NCI-H2196 treated with DMSO at 0.1 percent for 48 hours (cell line): ENCODE results near the gene RAPGEF1.

Experiments
- DNase-seq: peaks from one replicate; lab custom pipeline; 2025; ENCODE audit not compliant: unreplicated experiment; lab: John Stamatoyannopoulos, UW

Gene RAPGEF1

GRCh38 chr9:131608493-131609037 lies 131.3 kb downstream of the RAPGEF1 start:
- DNase-seq: no peak

- no peak for DNase-seq
These were observed 132.3 kb downstream of the RAPGEF1 start for GRCh38 chr9:131607591-131607990.

DNA sequence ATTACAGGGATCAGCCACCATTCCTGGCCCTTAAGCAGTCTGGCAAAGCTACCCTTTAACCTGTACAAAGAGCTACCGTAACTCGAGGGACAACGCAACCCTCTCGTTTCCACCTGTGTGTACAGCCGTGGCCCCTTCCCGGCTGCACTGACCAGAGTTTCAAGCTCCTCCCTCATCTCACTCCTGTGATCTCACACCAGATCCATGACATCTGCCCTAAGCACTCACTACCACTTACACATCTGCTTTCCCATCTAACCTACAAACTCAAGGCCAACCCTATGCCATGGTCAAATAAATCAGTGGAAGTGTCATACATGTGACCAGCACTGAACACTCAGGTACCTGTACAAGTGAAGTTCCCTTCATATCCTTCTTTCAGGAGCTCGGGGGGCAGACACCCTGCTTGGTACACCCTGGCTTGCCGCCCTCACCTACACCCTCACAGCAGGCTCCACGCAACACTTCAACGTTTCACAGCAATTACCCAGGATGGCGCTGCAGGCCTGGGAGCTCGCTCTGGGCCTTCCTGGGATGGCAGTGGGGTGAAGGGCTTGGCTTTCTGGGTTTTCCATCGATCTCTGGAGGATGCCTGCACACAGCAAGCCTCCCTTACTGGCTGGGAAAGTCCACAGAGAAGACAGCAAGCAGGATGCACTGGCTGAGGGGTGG lies 132.8 kb downstream of the RAPGEF1 start:
- DNase-seq: no peak

DNA sequence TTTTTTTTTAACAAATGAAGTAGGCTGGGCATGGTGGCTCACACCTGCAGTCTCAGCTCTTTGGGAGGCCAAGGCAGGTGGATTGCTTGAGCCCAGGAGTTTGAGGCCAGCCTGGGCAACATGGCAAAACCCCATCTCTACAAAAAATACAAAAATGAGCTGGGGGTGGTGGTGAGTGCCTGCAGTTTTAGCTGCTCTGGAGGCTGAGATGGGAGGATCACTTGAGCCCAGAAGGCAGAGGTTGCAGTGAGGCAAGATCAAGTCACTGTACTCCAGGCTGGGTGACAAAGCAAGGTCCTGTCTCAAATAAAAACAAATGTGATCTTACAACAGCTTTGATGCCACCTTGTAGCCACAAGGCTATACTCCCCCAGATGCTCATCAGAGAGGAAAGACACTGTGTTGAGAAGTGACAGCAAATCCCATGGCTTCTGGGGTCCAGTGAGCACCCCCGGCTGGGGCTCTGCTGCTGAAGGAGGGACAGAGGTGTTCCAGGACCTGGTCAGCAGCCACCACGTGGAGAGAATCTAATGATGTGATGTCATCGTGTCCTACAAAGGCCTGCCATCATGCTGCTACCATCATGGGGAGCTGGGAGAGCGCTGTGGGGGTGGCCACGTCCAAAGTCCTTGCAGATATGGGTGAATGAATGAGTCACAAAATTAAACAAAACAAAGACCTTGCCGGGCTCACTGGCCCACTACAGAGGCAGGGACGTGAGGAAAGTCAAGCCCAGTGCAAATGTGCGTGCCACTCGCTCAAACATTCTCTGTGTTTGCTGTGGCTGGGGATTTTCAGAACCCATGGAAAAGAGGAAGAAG lies 133.9 kb downstream of the RAPGEF1 start:
- no peak for DNase-seq

GRCh38 chr9:131603711-131604439 lies 136.0 kb downstream of the RAPGEF1 start:
- no peak for DNase-seq

GRCh38 chr9:131603199-131603598 lies 136.7 kb downstream of the RAPGEF1 start:
- DNase-seq: no peak

GRCh38 chr9:131601683-131602181 lies 138.1 kb downstream of the RAPGEF1 start:
- DNase-seq: no peak

DNA sequence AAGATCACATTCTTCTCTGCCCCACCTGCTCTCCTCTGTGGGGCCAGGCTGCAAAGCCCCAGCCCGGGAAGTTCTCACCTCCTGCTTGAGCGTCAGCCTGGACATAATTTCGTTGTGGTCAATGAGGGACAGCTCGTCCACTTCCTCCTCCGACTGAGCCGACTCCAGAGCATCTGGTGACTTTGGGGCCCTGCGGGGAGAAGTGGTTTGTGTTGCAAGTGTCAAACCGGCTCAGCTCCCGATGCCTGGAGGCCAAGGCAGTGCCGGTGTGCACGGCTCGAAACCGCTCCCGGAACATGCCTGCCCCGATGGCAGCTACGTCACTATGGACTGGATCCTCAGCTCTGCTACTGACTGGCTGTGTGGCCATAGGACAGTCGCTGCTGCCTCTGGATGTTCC lies 141.8 kb downstream of the RAPGEF1 start:
- no peak for DNase-seq

DNA sequence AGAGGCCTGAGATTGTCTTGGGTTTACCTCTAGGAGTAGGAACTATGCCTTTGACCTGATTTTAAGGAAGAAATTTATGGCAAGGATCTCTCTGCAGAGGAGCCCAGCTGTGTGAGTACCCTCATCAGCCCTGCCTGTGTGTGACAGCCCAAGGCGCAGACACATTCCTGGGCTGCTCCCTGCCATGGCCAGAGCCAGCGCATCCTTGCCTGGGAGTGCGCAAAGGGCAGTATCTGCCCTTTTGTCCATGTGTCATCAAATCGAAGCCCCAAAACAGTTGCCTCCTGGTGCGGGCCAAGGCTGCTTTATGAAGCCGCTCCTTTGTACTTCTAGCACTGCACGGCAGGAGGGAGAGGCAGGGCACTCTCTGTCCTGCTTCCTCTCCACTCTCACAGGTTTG lies 142.6 kb downstream of the RAPGEF1 start:
- no peak for DNase-seq

- no peak for DNase-seq
These were observed 143.5 kb downstream of the RAPGEF1 start for GRCh38 chr9:131596430-131596743.

DNA sequence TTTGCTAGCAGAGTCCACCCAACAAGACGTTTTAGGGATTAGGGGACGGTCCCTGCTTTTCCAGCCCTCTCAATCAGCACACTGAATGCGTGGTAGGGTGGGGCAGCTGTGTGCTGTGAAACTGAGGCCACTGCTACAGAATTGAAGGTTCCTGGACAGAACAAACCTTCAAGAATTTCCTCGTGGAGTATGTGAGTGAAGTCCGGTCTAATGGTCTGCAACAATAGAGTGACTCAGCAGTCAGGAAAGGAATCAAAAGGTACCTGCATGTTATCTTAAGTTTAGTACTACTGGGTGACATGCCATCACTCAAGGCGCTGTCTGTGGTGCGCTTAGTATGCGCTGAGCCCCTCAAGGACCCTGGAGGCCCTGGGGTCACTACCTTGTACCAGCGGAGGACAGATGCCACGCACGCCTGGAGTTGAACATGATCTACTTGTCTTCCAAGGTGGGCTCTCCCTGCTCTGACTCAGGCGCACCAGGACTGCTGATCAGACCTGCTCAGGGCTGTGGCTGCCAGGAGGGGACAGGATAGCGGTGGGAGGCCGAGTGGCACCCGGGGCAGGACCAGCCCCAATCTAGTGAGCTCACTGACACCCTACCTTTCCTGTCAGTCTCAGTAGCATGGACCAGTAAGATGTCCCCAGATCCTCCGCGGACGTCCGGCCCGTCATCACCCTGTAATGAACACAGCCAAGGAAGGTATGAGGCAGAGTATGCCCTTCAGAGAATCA lies 144.0 kb downstream of the RAPGEF1 start:
- no peak for DNase-seq

DNA sequence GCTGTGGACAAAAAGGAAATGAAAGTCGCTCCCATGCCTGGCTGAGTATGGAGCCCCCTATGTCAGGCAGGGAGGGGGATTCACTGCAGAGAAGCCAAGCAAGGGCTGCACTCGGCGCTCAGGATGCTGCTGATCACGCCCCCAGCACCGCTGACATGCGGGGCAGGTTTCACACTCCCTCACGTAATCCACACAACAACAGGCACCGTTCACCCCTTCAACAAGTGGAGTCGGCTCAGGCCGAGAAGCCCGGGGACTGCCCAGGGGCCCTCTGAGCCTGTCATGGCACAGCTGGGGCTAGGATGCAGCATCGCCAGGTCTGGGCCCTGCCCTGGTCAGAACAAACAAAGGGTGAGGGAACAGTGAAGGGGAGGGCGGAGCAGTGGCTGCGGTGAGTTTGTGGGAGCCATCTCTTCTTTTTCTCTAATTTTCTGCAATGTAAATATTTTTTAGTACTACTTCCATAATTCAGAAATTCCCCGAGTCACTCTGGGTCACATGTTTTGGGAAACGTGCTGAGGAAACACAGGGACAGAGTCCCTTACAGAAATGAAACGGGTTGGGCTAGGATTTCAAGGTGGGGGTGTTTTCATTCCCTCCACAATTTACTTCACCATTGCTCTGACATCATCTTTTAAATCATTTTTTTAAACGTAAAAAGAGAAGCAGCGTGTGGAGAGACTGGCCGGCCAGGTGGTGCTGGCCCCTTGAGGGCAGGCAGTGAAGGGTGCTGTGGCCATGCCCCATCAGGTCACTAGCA lies 144.8 kb downstream of the RAPGEF1 start:
- no peak for DNase-seq

DNA sequence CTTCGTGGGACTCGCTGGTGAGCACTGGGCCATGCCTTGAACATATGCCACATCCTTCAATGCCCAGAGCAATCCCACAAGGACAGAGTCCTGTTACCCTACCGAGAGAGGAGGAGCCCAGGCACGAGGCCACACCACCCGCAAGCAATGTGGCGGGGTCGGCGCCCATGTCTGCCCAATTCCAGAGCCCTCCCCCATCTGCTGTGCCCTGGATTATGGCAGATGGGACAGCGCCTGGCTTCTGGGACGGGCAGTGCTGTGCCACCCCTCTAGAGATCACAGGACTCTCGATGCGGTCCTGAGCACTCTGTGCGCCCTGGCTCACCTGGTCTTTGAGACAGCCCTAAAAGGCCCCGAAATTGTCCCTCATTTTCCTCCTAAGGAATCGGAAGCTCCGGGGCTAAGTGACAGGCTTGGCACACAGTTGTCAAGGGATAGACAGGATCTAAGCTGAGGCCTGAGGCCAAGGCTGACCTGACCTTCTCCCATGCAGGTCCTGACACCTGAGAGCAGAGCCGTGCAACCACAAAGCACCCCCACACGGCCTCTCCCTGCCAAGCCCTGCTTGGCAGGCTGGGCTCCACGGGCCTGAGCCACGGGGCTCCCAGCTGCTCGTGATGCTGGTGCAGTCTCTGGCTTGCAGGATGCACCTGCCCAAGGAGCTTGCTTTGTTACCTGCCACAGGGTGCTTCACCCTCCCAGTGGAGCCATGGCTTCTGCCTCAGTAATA lies 145.8 kb downstream of the RAPGEF1 start:
- peak; percentile 44 for DNase-seq

DNA sequence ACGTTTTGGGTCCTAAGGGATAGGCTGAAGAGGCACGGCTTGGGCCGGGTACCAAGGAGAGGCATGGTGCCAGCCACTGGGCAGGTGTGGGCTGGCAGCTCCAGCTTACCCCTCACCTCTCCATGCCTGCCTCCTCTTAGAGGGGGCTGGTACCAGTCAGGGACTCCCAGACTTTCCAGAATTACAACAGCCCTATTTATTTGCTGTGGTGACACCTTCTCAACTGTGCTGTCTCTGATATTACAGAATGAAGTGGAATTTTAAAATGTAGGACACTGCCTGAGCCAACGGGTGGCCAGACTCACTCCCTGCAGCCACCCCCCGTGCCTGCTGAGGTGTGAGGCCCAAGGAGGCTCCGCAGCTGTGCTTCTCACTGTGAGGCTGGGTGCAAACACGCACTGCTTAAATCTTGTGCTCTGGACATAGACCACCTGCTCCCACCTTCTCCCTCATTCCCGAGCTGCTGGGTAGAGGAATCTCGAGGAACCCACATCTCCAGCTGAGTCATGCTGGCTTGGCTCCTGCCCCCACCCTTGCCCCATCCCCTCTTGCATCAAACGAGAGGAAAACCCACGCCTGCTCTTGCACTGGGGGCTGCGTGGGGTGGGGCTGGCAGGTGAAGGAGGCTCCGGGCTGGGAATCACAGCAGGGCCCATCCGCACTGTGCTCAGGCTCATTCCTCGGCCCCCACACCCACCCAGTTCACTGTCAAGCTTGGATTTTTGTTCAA lies 146.6 kb downstream of the RAPGEF1 start:
- no peak for DNase-seq

DNA sequence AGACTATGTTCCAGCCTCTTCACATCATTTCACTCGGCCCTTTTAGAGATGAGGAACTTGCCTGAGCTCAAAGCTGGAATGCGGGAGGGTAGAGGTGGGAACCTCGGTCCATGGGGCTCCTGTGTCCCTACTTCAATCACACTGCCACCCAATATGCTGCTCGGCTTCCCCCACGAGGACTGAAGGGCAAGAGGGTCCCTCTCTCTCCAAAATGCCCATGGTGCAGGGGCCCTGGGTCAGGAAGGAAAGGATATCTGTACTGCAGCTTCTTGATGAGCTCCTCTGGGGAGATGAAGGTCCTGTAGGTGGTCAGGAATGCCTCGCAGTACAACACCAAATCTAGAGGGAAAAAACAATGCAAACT lies 148.0 kb downstream of the RAPGEF1 start:
- no peak for DNase-seq

- DNase-seq: peak; percentile 70
These were observed 148.7 kb downstream of the RAPGEF1 start for GRCh38 chr9:131590907-131591844.

DNA sequence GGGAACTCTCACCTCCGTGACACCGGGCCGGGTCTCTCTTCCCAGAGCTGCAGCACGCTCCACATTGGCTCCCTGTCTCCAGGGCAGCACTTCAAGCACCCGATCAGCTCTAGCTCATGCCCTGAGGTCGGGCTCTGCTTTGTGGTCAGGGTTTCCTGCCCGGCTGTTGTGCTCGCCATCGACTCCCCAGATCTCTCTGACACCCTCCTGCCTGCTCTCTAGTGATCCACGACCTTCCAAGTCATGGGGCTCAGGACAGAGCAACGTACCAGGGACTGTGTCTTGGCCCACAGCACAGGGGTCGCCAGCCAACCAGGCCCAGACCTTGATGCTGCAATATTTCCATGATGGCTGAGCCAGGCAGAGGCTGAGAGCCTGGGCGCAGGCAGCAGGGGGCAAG lies 149.4 kb downstream of the RAPGEF1 start:
- no peak for DNase-seq

DNA sequence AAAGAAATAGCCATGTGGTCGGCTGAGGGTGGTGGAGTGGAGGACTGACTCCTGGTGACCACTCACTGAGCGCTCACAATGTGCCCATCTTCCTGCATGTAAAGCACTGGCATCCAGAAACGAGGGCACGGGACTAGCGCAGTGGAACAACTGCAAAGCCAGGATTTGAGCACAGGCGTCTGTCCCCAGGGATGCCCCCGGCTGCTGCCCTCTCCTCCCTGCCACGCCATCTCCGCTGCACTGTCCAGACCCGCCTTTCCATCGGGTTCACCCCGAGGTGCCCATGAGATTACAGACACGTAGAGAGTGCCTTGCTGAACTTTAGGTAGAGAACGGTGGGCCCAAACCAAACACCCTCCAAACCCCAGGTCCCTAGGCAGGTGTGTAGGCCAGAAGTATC lies 149.9 kb downstream of the RAPGEF1 start:
- DNase-seq: no peak
